ENCODE results near the gene FOXK1.

The FOXK1 gene

GRCh38 chr7:4818000-4818794 is 136.1 kb downstream of the FOXK1 start:
- DNase-seq (ENCODE audit: low read depth in 2 of 2) = no peak

- no peak for DNase-seq (ENCODE audit: low read depth in 2 of 2)
Measured at GRCh38 chr7:4819560-4820404, 137.7 kb downstream of the FOXK1 start.

- no peak for DNase-seq (ENCODE audit: low read depth in 2 of 2)
Measured at GRCh38 chr7:4820405-4820966, 138.4 kb downstream of the FOXK1 start.

All from stimulated activated CD8-positive, alpha-beta memory T cell treated with anti-CD3 and anti-CD28 coated beads, Interleukin-15, amount 100 ng/mL, for 4 hours (primary cell).